HepG2 (cell line): ENCODE data around the gene CHD9NB. TPM values are rescaled to one million over a fixed set of nuclear protein-coding genes. Genes with fewer than 3 reads are reported as not detected.
A peak's percentile ranks its signal among the peaks of the same experiment; 100 is the strongest.

ENCODE experiments used
- ATAC-seq: fragments of 200-7000 bp; cut with Tn5 transposase; 3 replicates; pipeline ENCODE4 v1.9.1; 2020; ENCODE audit warnings: mild to moderate bottlenecking, moderate library complexity
- BruUV-seq: library from RNA; stranded (reverse); fragments of 400-500 nt; replicated peaks from 2 replicates; lab custom pipeline; 2021; lab: Mats Ljungman, UMichigan
- CTCF ChIA-PET: fragments of 300-600 bp; formaldehyde crosslinking; extraction: SDS; loops from one replicate; lab custom pipeline; 2021; ENCODE audit warnings: low total read pairs, inconsistent platforms, low intra/inter-chr PET ratio; lab: Yijun Ruan, JAX
- POLR2A ChIA-PET: fragments of 350-600 bp; sonication (Branson Sonifier 250); formaldehyde crosslinking; loops from one replicate; lab custom pipeline; 2020; ENCODE audit warnings: antibody characterized with exemption, inconsistent platforms; lab: Yijun Ruan, JAX
- DNase-seq: peaks from one replicate; pipeline ENCODE4 v3.0.0-alpha.2; 2015; ENCODE audit warnings: low spot score
- FAIRE-seq: peaks from 3 replicates; lab custom pipeline; 2011; peaks lifted over from hg19 to GRCh38; lab: Jason Lieb, UNC
- H2AFZ ChIP-seq: one replicate; pipeline ENCODE4 v1.6.1; 2011; ENCODE audit warnings: low read length, inconsistent platforms
- H3K27ac ChIP-seq: fragments of 300-600 bp; 3 replicates; pipeline ENCODE4 v1.8.0; 2011; ENCODE audit warnings: mixed run types, mild to moderate bottlenecking, mixed read lengths, low read length, inconsistent platforms; ENCODE audit not compliant: insufficient read depth; ENCODE audit errors: extremely low read length
- H3K27me3 ChIP-seq, 2 experiments: fragments of 200-600 bp in 1 of 2; 2 replicates in 1 of 2; 3 replicates in 1 of 2; pipeline versions ENCODE4 v1.6.0 to v1.8.0; 2011; ENCODE audit warnings: low read length in 2 of 2, mild to moderate bottlenecking in 2 of 2, moderate library complexity in 2 of 2, inconsistent platforms in 1 of 2; ENCODE audit not compliant: insufficient read depth in 2 of 2, control insufficient read depth in 1 of 2
- H3K36me3 ChIP-seq, 2 experiments: fragments of 200-600 bp in 1 of 2; replicated peaks in 1 of 2; 2 replicates in 1 of 2; 3 replicates in 1 of 2; pipeline versions ENCODE4 v1.5.1 to v1.8.0; 2011; ENCODE audit warnings: low read length in 2 of 2, inconsistent platforms in 1 of 2; ENCODE audit not compliant: insufficient read depth in 2 of 2, control insufficient read depth in 1 of 2
- H3K4me1 ChIP-seq: 2 replicates; pipeline ENCODE4 v1.5.1; 2012; ENCODE audit warnings: low read length, inconsistent platforms; ENCODE audit not compliant: insufficient read depth
- H3K4me2 ChIP-seq: 2 replicates; pipeline ENCODE4 v1.6.0; 2011; ENCODE audit warnings: low read depth, low read length, inconsistent platforms
- H3K4me3 ChIP-seq, 3 experiments: fragments of 200-600 bp in 1 of 3; sonication (generic), shearing (Covaris generic) in 1 of 3; replicated peaks in 1 of 3; 2 replicates each; pipeline ENCODE4 v1.5.1; 2011 to 2016; ENCODE audit warnings: low read length in 3 of 3, inconsistent platforms in 2 of 3, low read depth in 2 of 3, mild to moderate bottlenecking in 2 of 3, control low read depth in 1 of 3, mixed read lengths in 1 of 3; ENCODE audit not compliant: insufficient read depth in 1 of 3
- H3K79me2 ChIP-seq: one replicate; pipeline ENCODE4 v1.6.1; 2011; ENCODE audit warnings: low read length, inconsistent platforms; ENCODE audit not compliant: insufficient read depth
- H3K9ac ChIP-seq: 2 replicates; pipeline ENCODE4 v1.6.0; 2011; ENCODE audit warnings: mild to moderate bottlenecking, low read depth, low read length, inconsistent platforms; ENCODE audit not compliant: insufficient read depth
- H3K9me3 ChIP-seq: 2 replicates; pipeline ENCODE4 v1.5.1; 2012; ENCODE audit warnings: mild to moderate bottlenecking, low read length
- H4K20me1 ChIP-seq: 2 replicates; pipeline ENCODE4 v1.6.0; 2011; ENCODE audit warnings: inconsistent platforms, mild to moderate bottlenecking, low read length, moderate library complexity; ENCODE audit not compliant: insufficient read depth
- ARID4A ChIP-seq: sonication (generic); formaldehyde crosslinking; IDR thresholded peaks from 2 replicates; pipeline ENCODE4 v1.5.0; 2020; ENCODE audit warnings: mild to moderate bottlenecking, missing genetic modification reagents, borderline replicate concordance
- KDM3A ChIP-seq: IDR thresholded peaks from 2 replicates; pipeline ENCODE4 v1.6.1; 2018; ENCODE audit warnings: low read depth, missing compliant biosample characterization
- MXD1 ChIP-seq: sonication (generic); formaldehyde crosslinking; IDR thresholded peaks from 2 replicates; pipeline ENCODE4 v1.4.0; 2020; ENCODE audit warnings: mild to moderate bottlenecking, missing genetic modification reagents
- POLR2G ChIP-seq: fragments of 200-400 bp; formaldehyde crosslinking; IDR thresholded peaks from 2 replicates; pipeline ENCODE4 v1.6.1; 2018; ENCODE audit warnings: mild to moderate bottlenecking, low read depth, low read length, moderate library complexity
- SMC3 ChIP-seq: IDR thresholded peaks from 2 replicates; pipeline ENCODE4 v1.6.1; 2011; ENCODE audit warnings: low read length, improper control_type of control experiment
- TEAD2 ChIP-seq: sonication (generic); formaldehyde crosslinking; IDR thresholded peaks from 2 replicates; pipeline ENCODE4 v1.9.0; 2021; ENCODE audit warnings: missing genetic modification reagents
- TEAD3 ChIP-seq: optimal IDR thresholded peaks from 2 replicates; pipeline ENCODE3; 2016; ENCODE audit warnings: borderline replicate concordance
- TEF ChIP-seq: sonication (generic); formaldehyde crosslinking; IDR thresholded peaks from 2 replicates; pipeline ENCODE4 v1.5.0; 2020; ENCODE audit warnings: missing genetic modification reagents
- ZNF260 ChIP-seq: sonication (generic); formaldehyde crosslinking; IDR thresholded peaks from 2 replicates; pipeline ENCODE4 v1.4.0; 2020; ENCODE audit warnings: missing genetic modification reagents, low read depth, mild to moderate bottlenecking, borderline replicate concordance
- ZNF672 ChIP-seq: sonication (generic); formaldehyde crosslinking; IDR thresholded peaks from 2 replicates; pipeline ENCODE4 v1.8.1; 2022; ENCODE audit warnings: missing genetic modification reagents
- ZNF713 ChIP-seq: sonication (generic); formaldehyde crosslinking; IDR thresholded peaks from 2 replicates; pipeline ENCODE4 v1.4.0; 2020; ENCODE audit warnings: mild to moderate bottlenecking, missing genetic modification reagents
- ZNF878 ChIP-seq: sonication (generic); formaldehyde crosslinking; IDR thresholded peaks from 2 replicates; pipeline ENCODE4 v1.8.1; 2023; ENCODE audit warnings: mild to moderate bottlenecking, missing genetic modification reagents, moderate library complexity
- ZSCAN9 ChIP-seq: IDR thresholded peaks from 2 replicates; pipeline ENCODE4 v1.6.1; 2016; ENCODE audit warnings: borderline replicate concordance
- WGBS: methylation state at CpG from one replicate; pipeline ENCODE4 v1.1.6; 2017; ENCODE audit warnings: low lambda C conversion rate; 5-methylcytosine and 5-hydroxymethylcytosine counted together
- in situ Hi-C: cut with HindIII; loops from 2 replicates; pipeline ENCODE4 v1.10.0; 2017; ENCODE audit warnings: low pct_unique_long_range_greater_than_20kb; ENCODE audit not compliant: extremely low pct_ligation_motif_present
- intact Hi-C: fragments of 100-400 bp; cut with micrococcal nuclease; formaldehyde crosslinking; loops from one replicate; pipeline ENCODE4 v1.10.0; 2022; ENCODE audit not compliant: unreplicated experiment
- polyA plus RNA-seq, 8 experiments: library from polyadenylated mRNA; depleted of rRNA in 3 of 8; stranded (reverse) in 7 of 8; unstranded in 1 of 8; fragments of >200 nt; fragmentation: Illumina TruSeq in 4 of 8; extraction: Trizol in 4 of 8; gene quantifications; 2 replicates each; pipeline versions ENCODE4 v1.2.1 to v1.2.3, GENCODE V29; 2011 to 2016; ENCODE audit warnings: low read depth in 4 of 8, missing spikeins in 1 of 8, mixed read lengths in 1 of 8; ENCODE audit not compliant: insufficient read depth in 1 of 8
- total RNA-seq, 5 experiments: library from RNA; depleted of rRNA; stranded (reverse); fragments of >200 nt; fragmentation: Illumina TruSeq; extraction: Trizol; gene quantifications; 2 replicates each; pipeline ENCODE4 v1.2.3, GENCODE V29; 2016; ENCODE audit warnings: low read depth in 1 of 5
- TF ChIP-seq, protein P1 (sequence below), 2 experiments: sonication (generic) in 1 of 2; formaldehyde crosslinking in 1 of 2; IDR thresholded peaks; 2 replicates each; pipeline versions ENCODE4 v1.4.0 to v1.6.1; 2018 to 2020; ENCODE audit warnings: missing genetic modification reagents in 2 of 2, borderline replicate concordance in 1 of 2, low read depth in 1 of 2, mild to moderate bottlenecking in 1 of 2, missing biosample characterization in 1 of 2

Gene CHD9NB
- total and polyA plus RNA-seq, 2 of the 13 experiments (the other 11 are each of a cell fraction or from before 2014, with no cell fraction given) = 0.17 to 0.18 TPM

DNA sequence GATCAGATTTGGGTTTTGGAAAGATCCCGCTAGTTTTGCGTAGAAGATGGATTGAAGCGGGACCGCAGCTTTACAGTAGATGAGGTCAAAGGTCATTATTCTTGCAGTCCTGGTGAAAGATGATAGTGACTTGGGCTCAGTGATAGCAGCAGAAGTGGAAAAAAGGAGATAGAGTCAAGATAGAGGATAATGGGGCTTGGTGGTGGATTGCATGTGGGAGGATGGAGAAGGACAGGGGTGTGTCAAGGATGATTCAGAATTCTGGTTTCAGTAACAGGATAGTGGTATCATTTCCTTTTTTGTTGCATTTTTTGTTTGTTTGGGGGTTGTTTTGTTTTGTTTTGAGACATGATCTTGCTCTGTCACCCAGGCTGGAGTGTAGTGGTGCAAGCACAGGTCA lies 28.7 kb downstream of the CHD9NB start (continued):
- TF ChIP-seq ZNF878 (no peak), ARID4A (CRISPR knock-in tag) (no peak), TEF (CRISPR knock-in tag) (no peak), POLR2G (no peak)

- FAIRE-seq (peak; percentile 62), DNase-seq (peak; percentile 63), ATAC-seq (peak; percentile 97)
- Histone ChIP-seq H3K4me1 (no peaks in the 10 kb centered on the region), H3K9me3 (no peaks in the 10 kb centered on the region), H3K27me3 (peaks cover 0 to 7% of the 10 kb centered on the region in 2 experiments; a peak in 1 of 5 replicates), H3K4me3 (no peak overlapping the region), H3K79me2 (no peaks in the 10 kb centered on the region), H3K4me2 (no peak overlapping the region), H3K36me3 (no peaks in the 10 kb centered on the region), H4K20me1 (no peaks in the 10 kb centered on the region), H3K27ac (no peak overlapping the region), H2AFZ (no peak overlapping the region), H3K9ac (no peak overlapping the region)
- in situ Hi-C loops (loop anchor here (5.0 kb wide), 1 partner anchor 955 kb away; no protein-coding TSS in a partner anchor), intact Hi-C loops (loop anchor here (1.0 to 10.0 kb wide), 3 partner anchors 46 to 831 kb away; no protein-coding TSS in a partner anchor)
- 0% methylated on average over 5 of the region's 5 CpGs for WGBS
- ChIA-PET POLR2A (no interaction called here), CTCF (interaction anchor here (1.0 to 3.1 kb wide), 4 partner anchors 46 to 1204 kb away, joined by 3 to 32 read pairs (median 8); no protein-coding TSS in a partner anchor)
- BruUV-seq = no TSS peak
- TF ChIP-seq SMC3 (peak; percentile 93), ZNF672 (no peak), ZSCAN9 (CRISPR knock-in tag) (no peak), ZNF260 (CRISPR knock-in tag) (no peak), TEAD2 (CRISPR knock-in tag) (no peak), MXD1 (no peak), ZNF713 (CRISPR knock-in tag) (no peak), TEAD3 (CRISPR knock-in tag) (peak; percentile 69), KDM3A (CRISPR knock-in tag) (no peak)
- TF ChIP-seq, protein P1, sequence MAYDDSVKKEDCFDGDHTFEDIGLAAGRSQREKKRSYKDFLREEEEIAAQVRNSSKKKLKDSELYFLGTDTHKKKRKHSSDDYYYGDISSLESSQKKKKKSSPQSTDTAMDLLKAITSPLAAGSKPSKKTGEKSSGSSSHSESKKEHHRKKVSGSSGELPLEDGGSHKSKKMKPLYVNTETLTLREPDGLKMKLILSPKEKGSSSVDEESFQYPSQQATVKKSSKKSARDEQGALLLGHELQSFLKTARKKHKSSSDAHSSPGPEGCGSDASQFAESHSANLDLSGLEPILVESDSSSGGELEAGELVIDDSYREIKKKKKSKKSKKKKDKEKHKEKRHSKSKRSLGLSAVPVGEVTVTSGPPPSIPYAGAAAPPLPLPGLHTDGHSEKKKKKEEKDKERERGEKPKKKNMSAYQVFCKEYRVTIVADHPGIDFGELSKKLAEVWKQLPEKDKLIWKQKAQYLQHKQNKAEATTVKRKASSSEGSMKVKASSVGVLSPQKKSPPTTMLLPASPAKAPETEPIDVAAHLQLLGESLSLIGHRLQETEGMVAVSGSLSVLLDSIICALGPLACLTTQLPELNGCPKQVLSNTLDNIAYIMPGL (CRISPR knock-in tag; IDR thresholded peaks at IDR 0.05; ENCODE audit: borderline replicate concordance in 1 of 2, low read depth in 1 of 2) = 0 out of 4 replicates have a peak, but pooled peaks of 1 of the 2 experiments have one; percentile 43
Observed at GRCh38 chr16:53022374-53022773, 30.3 kb downstream of the CHD9NB start.
